Measurements from ENCODE around the gene ERC1. TPM values are rescaled to one million over a fixed set of nuclear protein-coding genes. Genes with fewer than 3 reads are reported as not detected.

Gene ERC1
- total and polyA plus RNA-seq, 9 of the 15 experiments (the other 6 are each of a cell fraction or from before 2014, with no cell fraction given), result 0.74 to 11.8 (median 4.8) TPM

- peak; percentile 73; the same call in 1 of the 2 replicates for TF ChIP-seq ZBTB2 (IDR thresholded peaks at IDR 0.05)
- peak; percentile 86 for TF ChIP-seq TCF3 (CRISPR knock-in tag; IDR thresholded peaks at IDR 0.05)
- TF ChIP-seq RFX5 (IDR thresholded peaks at IDR 0.05; ENCODE audit: low read depth, low read length), result no peak
- TF ChIP-seq BDP1 (IDR thresholded peaks at IDR 0.05; ENCODE audit: insufficient read depth, insufficient read length), result no peak
- TF ChIP-seq MYBL2 (IDR thresholded peaks at IDR 0.05; ENCODE audit: low read depth), result no peak
- TF ChIP-seq MYBL2 (CRISPR knock-in tag; IDR thresholded peaks at IDR 0.05; ENCODE audit: borderline replicate concordance), result no peak
- no peak for TF ChIP-seq NR1H2 (CRISPR knock-in tag; IDR thresholded peaks at IDR 0.05)
- peak; percentile 73 for TF ChIP-seq LEF1 (IDR thresholded peaks at IDR 0.05)
- TF ChIP-seq CCNT2 (IDR thresholded peaks at IDR 0.05; ENCODE audit: borderline replicate concordance, extremely low read depth, insufficient read length, low read depth, low read length), result peak; percentile 77
- TF ChIP-seq NBN (IDR thresholded peaks at IDR 0.05; ENCODE audit: low read depth), result peak; percentile 67; the same call in 1 of the 2 replicates
- no peak for TF ChIP-seq CREBBP (IDR thresholded peaks at IDR 0.05; ENCODE audit: low read depth, low read length)
- TF ChIP-seq CREM (IDR thresholded peaks at IDR 0.05; ENCODE audit: low read depth), result 0 out of 2 replicates have a peak, but pooled peaks have one; percentile 16
- no peak for TF ChIP-seq RBM14 (IDR thresholded peaks at IDR 0.05; ENCODE audit: borderline replicate concordance, insufficient read depth, low read depth, low read length)
- peak; percentile 71 for TF ChIP-seq PML (IDR thresholded peaks at IDR 0.05; ENCODE audit: low read length)
- no peak for TF ChIP-seq JUN (IDR thresholded peaks at IDR 0.05; ENCODE audit: borderline replicate concordance, low read depth, low read length)
- TF ChIP-seq JUN (CRISPR knock-in tag; IDR thresholded peaks at IDR 0.05; ENCODE audit: borderline replicate concordance), result no peak
- TF ChIP-seq NR2C2 (CRISPR knock-in tag; IDR thresholded peaks at IDR 0.05), result no peak
- no peak for TF ChIP-seq NR2C2 (tag; IDR thresholded peaks at IDR 0.05)
- no peak for TF ChIP-seq SLC30A9 (CRISPR knock-in tag; IDR thresholded peaks at IDR 0.05)
- TF ChIP-seq ZNF830 (CRISPR knock-in tag; IDR thresholded peaks at IDR 0.05), result no peak
- TF ChIP-seq MBD2 (IDR thresholded peaks at IDR 0.05; ENCODE audit: borderline replicate concordance, low read depth), result 0 out of 2 replicates have a peak, but pooled peaks have one; percentile 27
- TF ChIP-seq ZNF318 (IDR thresholded peaks at IDR 0.05; ENCODE audit: borderline replicate concordance in 1 of 2, low read depth in 1 of 2), result no peak
These were observed 448.7 kb downstream of the ERC1 start (continued) for GRCh38 chr12:1439687-1440086.

Data from K562 (cell line).